GM12865 (cell line): ENCODE results near the gene STON1.
"Not testable (repeated sequence)": the region's sequence is repeated elsewhere in the genome, so short reads cannot be mapped to it uniquely, and the experiment has no call there.

Experiments used
- DNase-seq: peaks from one replicate; pipeline ENCODE4 v3.0.0; 2010; ENCODE audit warnings: low read depth
- H3K4me3 ChIP-seq: 2 replicates; pipeline ENCODE4 v1.5.1; 2011; ENCODE audit warnings: mild to moderate bottlenecking, low read depth, low read length, control low read depth
- TF ChIP-seq, protein P1 (sequence below): IDR thresholded peaks from 2 replicates; pipeline ENCODE4 v1.5.1; 2011; ENCODE audit warnings: low read length, control low read depth, low read depth, inconsistent platforms; ENCODE audit not compliant: insufficient read depth; ENCODE audit errors: missing control alignments

Gene STON1

DNA sequence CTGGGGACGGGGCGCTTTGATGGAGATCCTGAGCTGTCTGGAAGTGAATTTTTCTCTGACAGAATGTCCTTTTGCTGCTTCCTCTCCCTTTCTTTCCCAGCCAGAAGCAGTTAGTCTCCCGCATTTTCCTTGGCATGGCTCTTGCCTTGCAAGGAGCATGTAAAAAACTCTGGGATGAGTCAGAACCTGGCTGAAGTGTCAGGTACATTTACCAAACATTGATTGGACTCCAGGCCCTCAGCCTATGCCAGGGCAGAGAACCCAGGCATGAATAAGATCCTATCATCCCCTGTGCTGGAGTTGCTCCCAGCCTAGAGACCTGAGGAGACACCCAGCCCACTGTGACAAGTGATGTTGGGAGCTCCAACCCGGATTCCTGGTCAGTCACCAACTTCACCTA, 21.6 kb downstream of the STON1 start:
- TF ChIP-seq, protein P1, sequence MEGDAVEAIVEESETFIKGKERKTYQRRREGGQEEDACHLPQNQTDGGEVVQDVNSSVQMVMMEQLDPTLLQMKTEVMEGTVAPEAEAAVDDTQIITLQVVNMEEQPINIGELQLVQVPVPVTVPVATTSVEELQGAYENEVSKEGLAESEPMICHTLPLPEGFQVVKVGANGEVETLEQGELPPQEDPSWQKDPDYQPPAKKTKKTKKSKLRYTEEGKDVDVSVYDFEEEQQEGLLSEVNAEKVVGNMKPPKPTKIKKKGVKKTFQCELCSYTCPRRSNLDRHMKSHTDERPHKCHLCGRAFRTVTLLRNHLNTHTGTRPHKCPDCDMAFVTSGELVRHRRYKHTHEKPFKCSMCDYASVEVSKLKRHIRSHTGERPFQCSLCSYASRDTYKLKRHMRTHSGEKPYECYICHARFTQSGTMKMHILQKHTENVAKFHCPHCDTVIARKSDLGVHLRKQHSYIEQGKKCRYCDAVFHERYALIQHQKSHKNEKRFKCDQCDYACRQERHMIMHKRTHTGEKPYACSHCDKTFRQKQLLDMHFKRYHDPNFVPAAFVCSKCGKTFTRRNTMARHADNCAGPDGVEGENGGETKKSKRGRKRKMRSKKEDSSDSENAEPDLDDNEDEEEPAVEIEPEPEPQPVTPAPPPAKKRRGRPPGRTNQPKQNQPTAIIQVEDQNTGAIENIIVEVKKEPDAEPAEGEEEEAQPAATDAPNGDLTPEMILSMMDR = no peak
- no peak for DNase-seq
- H3K4me3 ChIP-seq = no peak overlapping the region

GRCh38 chr2:48555071-48555470, 25.1 kb downstream of the STON1 start:
- not testable (repeated sequence) for H3K4me3 ChIP-seq, DNase-seq

DNA sequence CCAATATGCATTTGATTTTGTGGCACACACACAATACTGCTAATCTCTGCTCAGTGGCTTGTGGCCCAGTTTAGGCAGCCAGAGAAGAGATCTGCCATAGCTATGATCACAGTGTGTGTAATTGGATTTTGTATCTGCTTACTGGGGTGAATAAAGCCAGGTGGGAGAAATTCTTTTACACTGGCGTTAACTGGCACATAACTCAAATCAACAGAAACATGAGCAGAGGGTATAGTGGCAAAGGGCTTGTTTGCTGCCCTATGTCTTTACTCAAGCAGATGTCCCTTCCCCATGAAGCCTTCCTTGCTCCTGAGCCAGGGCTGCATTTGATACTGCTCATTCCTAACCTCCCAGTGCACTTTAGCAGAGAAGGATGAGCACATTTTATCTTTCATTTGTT, 28.5 kb downstream of the STON1 start:
- TF ChIP-seq, protein P1 = no peak
- no peak for DNase-seq
- H3K4me3 ChIP-seq = no peak overlapping the region

DNA sequence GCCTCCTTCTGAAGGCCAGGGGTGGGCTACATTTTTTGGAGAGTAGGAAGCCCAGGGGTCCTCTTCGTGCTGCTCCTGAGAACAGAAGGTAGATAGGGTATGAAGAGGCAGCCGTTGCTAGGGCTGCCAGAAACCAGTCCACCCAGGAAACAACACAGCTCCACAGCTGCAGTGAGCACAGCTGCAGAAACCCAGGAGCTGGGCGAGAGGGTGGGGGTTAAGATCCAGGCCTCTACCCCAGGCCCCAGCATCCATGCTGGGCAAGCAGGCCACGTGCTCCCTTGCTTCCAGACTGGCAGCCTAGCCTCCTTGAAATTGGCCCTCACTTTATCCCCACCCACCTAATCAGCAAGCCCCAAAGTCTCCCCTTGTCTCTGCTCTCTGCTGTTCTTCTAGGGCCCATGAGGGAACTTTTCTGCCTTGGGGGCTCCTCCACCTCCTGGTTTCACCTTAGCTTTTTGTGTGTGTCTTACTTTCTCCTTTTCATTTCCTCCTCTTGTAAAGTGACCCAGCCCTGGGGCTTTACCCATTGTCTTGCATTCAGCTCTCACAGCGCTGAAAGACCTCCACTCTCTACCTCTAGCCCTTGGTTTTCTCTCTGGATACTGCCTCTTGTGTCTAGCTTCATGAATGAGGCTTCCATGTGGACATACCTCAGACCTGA, 30.7 kb downstream of the STON1 start:
- H3K4me3 ChIP-seq = no peak overlapping the region
- TF ChIP-seq, protein P1 = no peak
- DNase-seq = no peak

DNA sequence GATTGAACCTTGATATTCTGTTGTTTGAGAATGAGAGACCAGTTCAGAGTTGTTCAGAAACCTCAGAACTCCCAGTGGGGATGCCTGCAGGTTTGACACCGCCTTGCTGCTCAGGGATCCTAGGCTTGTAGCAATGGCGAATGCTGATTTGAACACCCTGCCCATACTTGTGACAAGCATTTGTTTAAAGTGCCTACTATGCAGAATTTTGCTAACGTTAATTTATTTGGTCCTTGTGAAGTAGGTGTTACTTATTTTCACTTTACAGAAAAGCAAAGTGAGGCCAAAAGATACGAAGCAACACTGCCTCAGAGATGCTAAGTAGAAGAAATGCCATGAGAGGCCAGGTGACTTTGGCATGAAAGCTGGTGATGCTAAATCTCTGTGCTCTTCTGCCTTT, 32.3 kb downstream of the STON1 start:
- no peak for DNase-seq
- TF ChIP-seq, protein P1 = no peak
- no peak overlapping the region for H3K4me3 ChIP-seq

- H3K4me3 ChIP-seq = no peak overlapping the region
- DNase-seq = no peak
- TF ChIP-seq, protein P1 = no peak
Measured at GRCh38 chr2:48566592-48567310, 36.8 kb downstream of the STON1 start.

DNA sequence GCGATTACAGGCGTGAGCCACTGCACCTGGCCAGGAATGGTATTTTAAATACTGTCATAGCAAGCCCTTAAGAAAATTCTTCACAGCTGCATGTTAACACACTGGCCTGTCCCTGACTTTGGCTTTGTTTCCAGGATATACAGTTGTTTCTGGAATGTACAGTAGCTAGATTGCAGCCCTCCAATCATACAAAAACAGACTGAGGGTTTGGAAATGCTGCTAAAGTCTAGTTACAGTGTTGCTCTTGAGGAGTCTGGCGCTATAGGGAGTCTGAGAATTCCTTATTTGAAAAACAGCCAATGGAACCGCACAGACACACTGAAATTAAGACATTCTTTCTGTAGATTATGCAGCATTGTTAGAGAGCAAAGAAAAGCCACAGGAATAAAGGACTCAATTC, 37.7 kb downstream of the STON1 start:
- no peak for DNase-seq
- TF ChIP-seq, protein P1 = no peak
- H3K4me3 ChIP-seq = no peak overlapping the region
